Fibroblast of lung (primary cell): ENCODE measurements around the gene PIGR. TPM values are rescaled to one million over a fixed set of nuclear protein-coding genes. Genes with fewer than 3 reads are reported as not detected.

Source experiments
- DNase-seq, 2 donors: peaks; one replicate each; pipeline versions ENCODE4 v3.0.0 to v3.0.0-alpha.2; 2010; ENCODE audit warnings: low read depth in 2 of 2
- H2AFZ ChIP-seq: 2 replicates; pipeline ENCODE4 v1.5.1; 2012; ENCODE audit warnings: low read length, control low read depth, inconsistent platforms
- H3K27ac ChIP-seq: 2 replicates; pipeline ENCODE4 v1.5.1; 2011; ENCODE audit warnings: low read length, control low read depth; ENCODE audit not compliant: insufficient read depth
- H3K27me3 ChIP-seq: 2 replicates; pipeline ENCODE4 v1.5.1; 2011; ENCODE audit warnings: mild to moderate bottlenecking, low read length; ENCODE audit not compliant: control insufficient read depth, insufficient read depth
- H3K36me3 ChIP-seq: 2 replicates; pipeline ENCODE4 v1.5.1; 2011; ENCODE audit warnings: low read length; ENCODE audit not compliant: control insufficient read depth, insufficient read depth
- H3K4me1 ChIP-seq: 2 replicates; pipeline ENCODE4 v1.5.1; 2011; ENCODE audit warnings: low read length; ENCODE audit not compliant: control insufficient read depth, insufficient read depth; ENCODE audit errors: extremely low read depth
- H3K4me2 ChIP-seq: 2 replicates; pipeline ENCODE4 v1.5.1; 2011; ENCODE audit warnings: low read length, control low read depth; ENCODE audit not compliant: insufficient read depth; ENCODE audit errors: extremely low read depth
- H3K4me3 ChIP-seq, 4 experiments: fragments of 200-600 bp in 1 of 4; sonication (generic) in 1 of 4; replicated peaks in 1 of 4; 2 replicates each; pipeline ENCODE4 v1.5.1; 2011 to 2016; ENCODE audit warnings: low read length in 4 of 4, low read depth in 3 of 4, mild to moderate bottlenecking in 3 of 4, control low read depth in 2 of 4, inconsistent platforms in 1 of 4, mixed read lengths in 1 of 4; ENCODE audit not compliant: insufficient read depth in 1 of 4; ENCODE audit errors: control extremely low read depth in 1 of 4
- H3K79me2 ChIP-seq: 2 replicates; pipeline ENCODE4 v1.5.1; 2012; ENCODE audit warnings: mild to moderate bottlenecking, low read length, inconsistent platforms; ENCODE audit not compliant: control insufficient read depth, insufficient read depth
- H3K9ac ChIP-seq: 2 replicates; pipeline ENCODE4 v1.5.1; 2011; ENCODE audit warnings: mild to moderate bottlenecking, low read length, control low read depth; ENCODE audit not compliant: insufficient read depth
- H3K9me3 ChIP-seq: 2 replicates; pipeline ENCODE4 v1.5.1; 2012; ENCODE audit warnings: low read depth, low read length; ENCODE audit not compliant: control insufficient read depth, insufficient read depth
- H4K20me1 ChIP-seq: 2 replicates; pipeline ENCODE4 v1.5.1; 2011; ENCODE audit warnings: low read length; ENCODE audit not compliant: control insufficient read depth, insufficient read depth; ENCODE audit errors: extremely low read depth
- EZH2 ChIP-seq: IDR thresholded peaks from 2 replicates; pipeline ENCODE4 v1.5.1; 2012; ENCODE audit warnings: low read length, control low read depth, mild to moderate bottlenecking; ENCODE audit errors: missing control alignments
- polyA plus RNA-seq, 2 donors: library from polyadenylated mRNA; depleted of rRNA in 1 of 2; stranded (reverse) in 1 of 2; unstranded in 1 of 2; fragments of >200 nt; gene quantifications; 2 replicates each; pipeline ENCODE4 v1.2.1, GENCODE V29; 2011 to 2012; ENCODE audit warnings: missing spikeins in 1 of 2
- total RNA-seq: library from RNA; depleted of rRNA; stranded (reverse); fragments of >200 nt; gene quantifications from 2 replicates; pipeline ENCODE4 v1.2.1, GENCODE V29; 2014
- TF ChIP-seq, protein P1 (sequence below), 2 donors: IDR thresholded peaks in 1 of 2; conservative IDR thresholded peaks in 1 of 2; 1 replicate in 1 of 2; 2 replicates in 1 of 2; pipeline ENCODE4 v1.5.1; 2011 to 2012; ENCODE audit warnings: low read length in 2 of 2, control low read depth in 1 of 2, inconsistent platforms in 1 of 2, low read depth in 1 of 2, mild to moderate bottlenecking in 1 of 2

PIGR gene
- total and polyA plus RNA-seq, 2 donors (not counting 1 experiment from before 2014, with no cell fraction given), result not detected

DNA sequence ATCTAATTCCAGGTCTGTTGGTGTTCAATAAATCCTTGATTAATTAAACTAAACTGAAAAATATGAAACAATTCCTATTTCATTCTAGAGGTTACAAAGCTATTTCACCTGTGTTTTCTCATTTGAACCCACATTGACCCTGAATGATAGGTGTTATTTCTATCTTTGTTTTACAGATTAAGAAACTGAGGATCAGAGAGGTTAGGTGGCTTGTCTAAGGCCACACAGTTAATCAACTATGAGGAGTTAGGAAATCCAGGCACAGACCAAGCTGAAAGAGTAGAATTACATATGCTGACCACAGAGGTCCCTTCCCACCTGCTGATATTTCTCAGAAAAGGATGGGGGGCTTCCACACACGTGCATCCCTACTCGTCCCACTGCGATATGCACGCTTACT is 487 bp downstream of the PIGR start:
- Histone ChIP-seq H3K27me3 (peaks cover 32% of the 10 kb centered on the region), H3K4me2 (no peak overlapping the region), H3K9ac (no peak overlapping the region), H3K9me3 (no peaks in the 10 kb centered on the region), H3K4me3 (no peak overlapping the region), H2AFZ (no peak overlapping the region), H3K36me3 (no peaks in the 10 kb centered on the region), H3K27ac (no peak overlapping the region), H3K79me2 (no peaks in the 10 kb centered on the region), H3K4me1 (no peaks in the 10 kb centered on the region), H4K20me1 (no peaks in the 10 kb centered on the region)
- TF ChIP-seq, protein P1, sequence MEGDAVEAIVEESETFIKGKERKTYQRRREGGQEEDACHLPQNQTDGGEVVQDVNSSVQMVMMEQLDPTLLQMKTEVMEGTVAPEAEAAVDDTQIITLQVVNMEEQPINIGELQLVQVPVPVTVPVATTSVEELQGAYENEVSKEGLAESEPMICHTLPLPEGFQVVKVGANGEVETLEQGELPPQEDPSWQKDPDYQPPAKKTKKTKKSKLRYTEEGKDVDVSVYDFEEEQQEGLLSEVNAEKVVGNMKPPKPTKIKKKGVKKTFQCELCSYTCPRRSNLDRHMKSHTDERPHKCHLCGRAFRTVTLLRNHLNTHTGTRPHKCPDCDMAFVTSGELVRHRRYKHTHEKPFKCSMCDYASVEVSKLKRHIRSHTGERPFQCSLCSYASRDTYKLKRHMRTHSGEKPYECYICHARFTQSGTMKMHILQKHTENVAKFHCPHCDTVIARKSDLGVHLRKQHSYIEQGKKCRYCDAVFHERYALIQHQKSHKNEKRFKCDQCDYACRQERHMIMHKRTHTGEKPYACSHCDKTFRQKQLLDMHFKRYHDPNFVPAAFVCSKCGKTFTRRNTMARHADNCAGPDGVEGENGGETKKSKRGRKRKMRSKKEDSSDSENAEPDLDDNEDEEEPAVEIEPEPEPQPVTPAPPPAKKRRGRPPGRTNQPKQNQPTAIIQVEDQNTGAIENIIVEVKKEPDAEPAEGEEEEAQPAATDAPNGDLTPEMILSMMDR (conservative IDR thresholded peaks at IDR 0.05 in 1 of 2, IDR thresholded peaks at IDR 0.05 in 1 of 2; ENCODE audit: low read depth in 1 of 2, low read length in 2 of 2), result no peak
- TF ChIP-seq EZH2, result no peak
- no peak for DNase-seq

DNA sequence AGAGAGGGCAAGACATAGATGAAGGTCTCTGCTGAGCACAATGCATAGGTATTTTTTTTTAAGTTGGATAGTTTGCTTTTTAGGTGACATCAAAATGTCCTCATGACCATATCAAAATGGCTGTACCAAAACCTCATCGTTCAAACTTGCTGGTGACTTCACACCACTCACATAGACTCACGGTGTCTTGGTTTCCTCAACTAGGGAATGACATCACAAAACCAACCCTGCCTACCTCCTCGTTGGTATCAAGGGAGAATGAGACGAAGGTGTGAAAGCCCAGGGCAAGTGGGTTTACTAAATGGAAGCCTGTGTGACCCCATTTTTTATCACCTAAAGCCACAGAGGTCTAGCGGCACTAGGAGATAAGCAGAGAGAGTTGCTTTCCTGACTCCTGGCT is 1.6 kb downstream of the PIGR start:
- TF ChIP-seq, protein P1 (conservative IDR thresholded peaks at IDR 0.05 in 1 of 2, IDR thresholded peaks at IDR 0.05 in 1 of 2; ENCODE audit: low read depth in 1 of 2, low read length in 2 of 2), result no peak
- TF ChIP-seq EZH2, result no peak
- H2AFZ ChIP-seq, result no peak overlapping the region
- H3K9ac ChIP-seq, result no peak overlapping the region
- no peaks in the 10 kb centered on the region for H3K9me3 ChIP-seq
- no peaks in the 10 kb centered on the region for H3K79me2 ChIP-seq
- H3K27me3 ChIP-seq, result peaks cover 35% of the 10 kb centered on the region
- H3K36me3 ChIP-seq, result no peaks in the 10 kb centered on the region
- no peaks in the 10 kb centered on the region for H3K4me1 ChIP-seq
- no peak overlapping the region for H3K4me2 ChIP-seq
- no peaks in the 10 kb centered on the region for H4K20me1 ChIP-seq
- no peak for DNase-seq
- H3K27ac ChIP-seq, result no peak overlapping the region
- no peak overlapping the region for H3K4me3 ChIP-seq

DNA sequence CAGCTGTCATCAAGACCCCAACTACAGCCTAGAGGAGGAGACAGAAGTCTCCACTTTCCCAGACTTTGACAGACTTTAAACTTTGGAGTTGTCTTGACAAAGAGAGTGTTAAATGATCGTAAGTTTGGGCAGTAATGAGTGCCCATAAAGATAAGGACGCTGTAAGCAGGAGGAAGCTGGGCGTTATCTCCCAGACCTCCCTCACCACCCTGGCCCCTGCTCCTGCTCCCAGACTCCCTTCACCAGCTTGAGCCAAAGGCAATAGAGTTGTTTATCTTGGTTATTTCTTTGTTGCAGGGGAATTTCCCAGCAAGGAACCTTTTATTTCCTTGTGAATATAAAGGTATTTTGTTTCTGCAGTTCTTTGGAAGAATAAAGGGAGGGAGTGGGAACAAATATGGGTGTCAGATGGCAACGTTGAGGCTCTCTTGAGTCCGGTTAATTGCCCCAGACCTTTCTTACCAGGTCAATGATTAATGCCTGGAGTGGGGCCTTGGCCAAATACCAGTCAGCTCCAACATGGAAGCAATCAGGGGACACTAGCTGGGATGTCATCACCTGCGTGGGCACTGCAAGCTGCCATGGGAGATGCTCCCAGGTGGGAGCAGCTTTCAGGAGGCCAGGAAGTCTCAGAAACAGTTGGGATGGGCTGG is 4.4 kb downstream of the PIGR start:
- H3K27me3 ChIP-seq, result peaks cover 32% of the 10 kb centered on the region

More for the DNA sequence above, 4.4 kb downstream of the PIGR start:
- H3K4me1 ChIP-seq, result no peaks in the 10 kb centered on the region
- no peak for DNase-seq
- H3K36me3 ChIP-seq, result no peaks in the 10 kb centered on the region
- no peaks in the 10 kb centered on the region for H3K9me3 ChIP-seq
- H2AFZ ChIP-seq, result no peak overlapping the region
- no peaks in the 10 kb centered on the region for H4K20me1 ChIP-seq
- TF ChIP-seq EZH2, result no peak
- TF ChIP-seq, protein P1 (conservative IDR thresholded peaks at IDR 0.05 in 1 of 2, IDR thresholded peaks at IDR 0.05 in 1 of 2; ENCODE audit: low read depth in 1 of 2, low read length in 2 of 2), result no peak
- no peak overlapping the region for H3K4me2 ChIP-seq
- H3K4me3 ChIP-seq, result no peak overlapping the region
- no peak overlapping the region for H3K9ac ChIP-seq
- no peaks in the 10 kb centered on the region for H3K79me2 ChIP-seq
- H3K27ac ChIP-seq, result no peak overlapping the region
